ENCODE measurements around the gene PAK6.
A peak's percentile ranks its signal among the peaks of the same experiment; 100 is the strongest.

The PAK6 gene

GRCh38 chr15:40293905-40294895, 55.3 kb downstream of the PAK6 start:
- DNase-seq = no peak

- DNase-seq = no peak
Measured at GRCh38 chr15:40295297-40295696, 56.4 kb downstream of the PAK6 start.

- DNase-seq = no peak
Measured at GRCh38 chr15:40295877-40296560, 57.2 kb downstream of the PAK6 start.

GRCh38 chr15:40296561-40297230, 57.8 kb downstream of the PAK6 start:
- no peak for DNase-seq

GRCh38 chr15:40297356-40297755, 58.5 kb downstream of the PAK6 start:
- no peak for DNase-seq

GRCh38 chr15:40298216-40298935, 59.5 kb downstream of the PAK6 start:
- DNase-seq = no peak

DNA sequence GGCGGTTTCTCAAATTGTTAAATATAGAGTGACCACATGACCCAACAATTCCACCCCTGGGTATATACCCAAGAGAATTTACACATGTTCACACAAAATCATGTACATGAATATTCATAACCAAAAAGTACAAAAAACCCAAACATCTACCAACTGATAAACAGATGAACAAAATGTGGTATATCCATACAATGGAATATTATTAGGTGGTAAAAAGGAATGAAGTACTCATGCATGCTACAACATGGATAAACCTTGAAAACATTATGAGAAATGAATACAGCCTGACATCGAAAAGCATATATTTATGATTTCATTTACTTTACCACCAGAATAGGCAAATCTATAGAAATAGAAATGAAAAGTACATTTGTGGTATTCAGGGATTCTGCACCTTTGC, 61.5 kb downstream of the PAK6 start:
- no peak for DNase-seq

DNA sequence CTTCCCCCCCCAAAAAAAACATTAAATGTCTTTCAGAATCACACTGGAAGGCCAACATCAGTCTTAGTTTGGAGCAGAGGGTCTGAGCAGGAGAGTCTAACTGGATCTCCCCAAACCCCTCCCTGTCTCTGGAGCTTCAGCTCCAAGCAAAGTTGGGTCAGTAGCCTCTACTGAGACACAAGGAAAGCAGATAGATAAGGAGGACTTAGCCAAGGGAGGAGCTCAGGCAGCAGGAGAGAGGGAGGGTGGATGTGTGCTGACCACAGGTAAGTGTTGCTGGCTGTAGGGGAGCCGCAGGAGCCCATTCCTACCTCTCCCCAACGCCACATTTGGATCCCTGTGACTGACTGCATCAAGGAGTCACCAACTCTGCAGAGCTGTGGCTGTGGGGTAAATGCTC, 61.9 kb downstream of the PAK6 start:
- no peak for DNase-seq

- DNase-seq = no peak
Measured at GRCh38 chr15:40301467-40302179, 62.8 kb downstream of the PAK6 start.

GRCh38 chr15:40302288-40302886, 63.5 kb downstream of the PAK6 start:
- no peak for DNase-seq

DNA sequence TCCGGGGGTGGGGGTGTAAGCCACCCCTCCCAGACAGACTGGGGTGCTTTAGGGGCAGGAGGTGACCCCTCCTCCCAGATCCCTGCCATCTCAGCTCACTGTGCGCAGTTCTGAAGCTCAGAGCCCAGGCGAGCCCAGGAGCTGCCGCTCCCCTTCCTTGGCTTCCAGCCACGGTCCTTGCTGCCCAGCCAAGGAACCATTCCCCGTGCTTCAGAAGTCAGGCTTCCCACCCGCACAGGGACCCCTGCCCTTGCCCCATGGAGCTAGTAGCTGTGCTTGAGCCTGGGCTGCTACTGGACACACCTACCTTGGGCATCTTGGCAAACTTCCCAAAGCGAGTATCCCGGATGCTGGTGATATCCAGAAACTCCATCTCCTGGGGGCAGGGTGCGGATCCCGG, 64.1 kb downstream of the PAK6 start:
- no peak for DNase-seq

GRCh38 chr15:40303576-40303975, 64.7 kb downstream of the PAK6 start:
- no peak for DNase-seq

DNA sequence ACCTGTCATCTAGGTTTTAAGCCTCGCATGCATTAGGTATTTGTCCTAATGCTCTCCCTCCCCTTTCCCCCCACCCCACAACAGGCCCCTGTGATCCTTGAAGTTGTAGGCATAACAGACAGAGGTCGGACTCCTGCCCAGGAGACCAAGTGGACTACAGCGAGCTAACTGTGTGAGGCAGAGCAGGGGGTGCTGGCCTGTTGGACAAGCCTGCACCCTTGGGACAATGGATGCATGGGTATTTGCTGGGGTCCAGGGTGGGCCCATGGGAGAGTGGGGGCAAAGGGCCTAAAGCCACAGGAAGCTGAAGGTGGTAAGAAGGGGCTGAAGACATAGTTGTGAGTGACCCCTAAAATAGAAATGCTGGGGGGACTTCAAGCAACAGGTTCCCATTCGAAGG, 66.4 kb downstream of the PAK6 start:
- DNase-seq = no peak

- no peak for DNase-seq
Measured at GRCh38 chr15:40306371-40306770, 67.5 kb downstream of the PAK6 start.

- DNase-seq = peak; percentile 23
Measured at GRCh38 chr15:40306908-40307307, 68.0 kb downstream of the PAK6 start.

DNA sequence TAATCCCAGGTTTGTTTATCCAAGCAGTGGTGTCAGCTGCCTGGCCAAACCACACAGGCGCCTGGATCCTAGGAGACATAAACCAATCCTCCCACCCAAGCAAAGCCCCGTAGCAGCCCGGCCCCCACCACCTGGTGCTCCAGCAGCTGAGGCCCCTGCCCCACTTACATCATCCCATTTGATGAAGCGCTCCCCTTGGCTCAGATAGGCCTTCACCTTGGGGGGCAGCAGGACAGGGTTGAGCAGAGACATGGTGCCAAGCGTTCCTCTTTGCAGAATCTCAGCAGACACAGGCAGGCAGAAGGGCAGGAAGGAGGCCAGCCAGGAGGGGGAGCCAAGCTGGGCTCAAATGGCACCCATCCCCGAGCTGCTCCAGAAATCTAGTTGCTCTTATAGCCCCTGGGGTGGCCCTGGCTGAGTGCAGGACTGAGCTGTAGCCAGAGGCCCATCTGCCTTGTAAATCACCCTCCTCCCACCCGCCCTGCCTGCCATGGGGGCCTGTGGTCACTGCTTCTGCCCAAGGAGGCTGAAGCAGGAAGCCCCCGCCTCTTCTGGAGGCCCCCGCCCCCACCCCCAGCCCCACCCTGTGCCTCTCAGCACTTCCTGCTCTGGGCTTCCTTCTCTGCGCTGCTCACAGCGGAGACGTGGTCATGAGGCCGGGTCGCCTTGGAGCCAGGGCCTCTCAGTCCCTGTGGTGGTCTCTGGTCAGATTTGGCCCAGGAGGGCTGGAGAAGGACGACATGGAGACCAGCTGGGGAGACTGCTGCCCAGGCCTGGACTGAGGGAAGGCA, 68.8 kb downstream of the PAK6 start, which contains the start of gene PLCB2:
PLCB2 (minus strand) TSS at position 515 of the 791 bp plus-strand sequence; CDS start at position 252, 263 bp downstream.
- peak; percentile 76 for DNase-seq

DNA sequence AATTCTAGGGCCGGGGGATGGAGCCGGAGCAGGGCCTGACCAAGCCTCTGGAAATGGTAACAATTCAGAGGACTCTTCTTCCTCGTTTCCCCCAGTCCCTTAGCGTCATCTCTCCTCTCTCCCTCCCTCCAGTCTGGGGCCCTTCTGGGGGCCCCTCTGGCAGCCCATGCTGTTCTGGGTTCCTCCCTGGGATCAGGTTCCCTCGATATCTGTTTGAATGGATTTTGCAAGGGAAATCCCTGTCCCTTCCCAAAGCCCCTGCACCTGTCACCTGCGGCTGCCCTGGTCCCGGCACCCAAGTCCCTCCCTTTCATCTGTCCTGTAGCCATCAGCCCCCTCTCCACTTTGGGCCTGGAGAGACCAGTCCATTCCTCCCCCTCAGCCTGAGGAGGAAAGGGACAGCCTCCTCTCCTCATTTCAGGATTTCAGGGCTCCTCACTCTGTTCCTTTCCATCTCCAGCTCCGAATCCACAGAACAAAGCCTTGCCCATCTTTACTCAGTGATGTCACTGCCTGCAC, 70.5 kb downstream of the PAK6 start:
- no peak for DNase-seq

DNA sequence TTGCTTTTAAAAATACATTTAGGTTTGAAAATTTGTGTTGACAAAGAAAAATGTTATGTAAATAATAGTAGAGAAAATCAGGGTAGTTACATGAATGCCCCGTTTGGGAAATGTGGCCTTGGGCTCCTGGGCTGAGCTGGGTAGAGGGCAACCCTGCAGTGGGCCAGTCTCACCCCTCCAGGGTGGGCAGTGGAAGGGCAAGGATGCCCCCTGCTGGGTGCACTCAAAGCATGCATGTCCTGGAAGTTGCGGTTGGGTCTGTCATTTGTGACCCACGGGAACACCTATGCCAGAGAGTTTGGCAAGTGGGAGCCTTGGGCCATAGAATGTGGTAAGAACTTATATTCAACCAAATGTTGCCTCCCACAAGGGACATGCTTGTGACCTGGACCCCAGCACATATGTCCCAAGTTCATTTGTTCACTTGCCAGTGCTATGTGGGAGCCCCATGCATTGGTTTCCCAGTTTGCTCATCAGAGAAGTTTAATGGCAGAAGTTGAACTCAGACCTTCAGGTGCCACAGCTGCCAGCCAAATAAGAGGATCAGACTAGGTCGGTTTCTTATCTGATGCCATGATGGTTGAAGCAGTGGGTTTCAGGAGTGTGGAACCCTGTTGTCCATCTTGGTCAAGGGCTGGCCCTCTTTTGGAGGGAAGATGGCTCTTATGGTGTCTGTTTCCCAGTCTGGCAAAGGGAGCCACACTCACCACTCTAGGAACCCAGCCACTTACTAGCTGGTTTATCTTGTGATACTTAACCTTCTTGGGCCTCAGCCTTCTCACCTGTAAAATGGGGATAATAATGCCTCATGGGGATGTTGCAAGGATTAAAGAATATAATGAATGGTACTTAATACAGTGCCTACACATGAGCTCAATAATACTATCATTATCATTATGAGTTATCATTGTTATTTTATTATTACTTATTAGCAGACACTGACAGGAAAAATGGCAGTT, 71.4 kb downstream of the PAK6 start:
- peak; percentile 76 for DNase-seq

- DNase-seq = no peak
Measured at GRCh38 chr15:40310993-40311392, 72.1 kb downstream of the PAK6 start.

Measured in stimulated activated CD4-positive, alpha-beta T cell treated with anti-CD3 and anti-CD28 coated beads, Interleukin-15, amount 100 ng/mL, for 24 hours (primary cell).